ENCODE data around the gene KLRF1. TPM values are rescaled to one million over a fixed set of nuclear protein-coding genes. Genes with fewer than 3 reads are reported as not detected.

Gene KLRF1
- polyA plus RNA-seq, 1 donor: 0.78 TPM

GRCh38 chr12:9809338-9809737 is 17.9 kb upstream of the KLRF1 start:
- DNase-seq: no peak

DNA sequence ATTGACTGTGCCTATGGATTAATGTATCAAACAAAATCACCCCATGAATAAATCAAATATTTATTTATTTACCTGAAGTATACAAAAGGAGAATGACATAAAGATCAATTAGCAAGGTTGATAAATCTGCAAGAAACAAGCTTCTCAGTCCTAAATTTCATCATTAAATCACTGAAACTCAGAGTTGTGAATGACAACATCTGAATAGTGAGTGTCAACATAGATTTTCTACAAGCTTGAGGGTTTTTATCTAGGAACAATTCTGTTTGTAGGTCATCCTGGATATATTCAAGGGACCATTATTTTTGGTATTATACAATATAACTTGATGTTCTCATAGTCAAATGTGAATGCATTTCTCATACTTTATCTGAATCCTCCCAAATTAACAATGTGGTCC is 17.4 kb upstream of the KLRF1 start:
- DNase-seq: no peak

DNA sequence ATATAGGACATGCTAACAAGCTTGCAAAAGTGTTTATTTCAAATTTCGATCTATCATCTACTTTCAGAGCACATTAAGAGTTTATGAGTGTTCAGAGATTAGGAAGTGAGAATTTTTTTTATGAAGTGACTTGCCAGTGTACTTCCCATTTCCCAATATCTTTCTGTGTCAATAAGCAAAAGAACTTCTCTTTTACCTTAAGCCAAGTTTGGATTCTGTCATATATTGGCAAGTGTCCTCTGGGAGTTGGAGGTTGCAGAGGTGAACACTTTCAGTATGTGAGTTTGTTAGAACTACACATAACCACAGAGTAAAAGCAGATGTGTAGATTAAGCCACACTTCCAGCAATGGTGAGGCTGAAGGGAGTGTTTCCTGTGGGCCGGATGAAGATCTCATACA is 16.6 kb upstream of the KLRF1 start:
- DNase-seq: no peak

DNA sequence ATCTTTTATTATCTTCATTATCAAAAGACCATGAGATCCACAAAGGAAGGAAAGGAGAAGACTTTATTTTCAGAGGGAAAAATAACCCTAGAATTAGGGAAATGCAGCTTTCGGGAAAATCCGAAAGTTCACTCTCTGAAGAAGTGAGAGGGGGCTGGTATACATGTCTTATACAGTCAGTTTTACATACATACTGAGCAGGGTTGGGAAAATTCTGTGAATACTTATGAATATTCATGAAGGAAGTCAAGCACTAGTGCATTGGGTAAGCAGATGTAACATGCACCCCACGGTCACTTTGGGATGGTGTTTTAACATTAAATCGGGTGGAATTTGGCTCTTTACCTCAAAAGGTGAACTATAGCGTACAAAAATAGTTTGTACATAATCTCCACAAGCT is 15.7 kb upstream of the KLRF1 start:
- DNase-seq: no peak

DNA sequence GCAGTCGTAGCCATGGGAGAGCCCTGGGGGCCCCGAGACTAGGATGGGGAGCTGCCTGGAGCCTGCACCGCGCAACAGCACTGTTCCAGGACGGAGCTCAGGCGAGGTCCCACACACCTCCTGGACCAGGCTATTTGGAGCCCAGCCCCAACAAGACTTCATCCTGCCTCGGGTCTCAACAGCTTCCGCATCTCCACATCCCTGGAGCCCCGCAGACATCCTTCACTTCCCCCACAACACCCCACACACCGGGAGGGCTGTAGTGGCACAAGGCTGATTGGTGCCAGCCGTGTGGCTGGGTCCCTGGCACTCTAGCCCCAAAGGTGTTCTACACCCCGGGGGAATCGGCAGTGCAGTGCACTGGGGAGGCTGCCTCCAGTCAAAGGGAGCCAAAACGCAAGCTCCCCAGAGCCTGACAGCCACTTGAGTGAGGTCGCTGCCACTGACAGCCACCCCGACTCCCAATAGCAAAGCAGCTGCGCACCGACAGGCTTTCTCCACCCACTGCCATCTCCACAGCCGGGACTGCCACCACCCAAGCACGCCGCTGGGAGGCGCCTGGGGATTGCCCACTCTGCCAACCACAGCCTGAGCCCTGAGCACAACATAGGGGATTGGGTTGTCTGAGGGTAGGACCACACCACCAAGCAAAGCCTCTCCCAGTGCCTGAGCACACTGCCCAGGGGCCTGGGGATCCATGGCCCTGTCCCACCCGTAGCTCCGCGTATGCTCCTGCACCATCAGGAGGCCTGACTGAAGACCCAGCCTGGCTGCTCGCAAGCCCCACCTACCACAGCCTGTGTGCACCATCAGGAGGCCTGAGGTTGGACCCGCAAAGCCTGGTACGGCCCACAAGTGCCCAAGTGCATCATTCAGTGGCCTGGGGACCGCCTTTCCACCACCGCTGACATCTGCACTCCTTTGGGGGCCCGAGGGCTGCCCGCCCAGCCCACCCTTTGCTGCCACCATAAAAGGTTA is 13.2 kb upstream of the KLRF1 start:
- no peak for DNase-seq

- DNase-seq: no peak
These were observed 6.9 kb upstream of the KLRF1 start for GRCh38 chr12:9820281-9820930.

DNA sequence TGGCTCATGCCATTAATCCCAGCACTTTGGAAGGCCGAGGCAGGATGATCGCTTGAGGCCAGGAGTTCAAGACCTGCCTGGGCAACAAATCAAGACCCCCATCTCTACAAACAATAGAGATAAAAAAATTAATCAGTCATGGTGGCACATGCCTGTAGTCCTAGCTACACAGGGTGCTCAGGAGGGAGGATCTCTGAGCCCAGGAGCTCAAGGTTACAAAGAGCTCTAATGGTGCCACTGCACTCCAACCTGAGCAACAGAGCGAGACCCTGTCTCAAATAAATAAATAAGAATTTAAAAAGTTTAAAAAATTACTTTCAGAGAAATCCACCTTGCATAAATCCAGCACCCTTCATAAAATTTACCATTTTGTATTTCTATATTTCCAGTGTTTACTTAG is 2.2 kb downstream of the KLRF1 start:
- no peak for DNase-seq

- DNase-seq: no peak
These were observed 2.7 kb downstream of the KLRF1 start for GRCh38 chr12:9829982-9830381.

GRCh38 chr12:9831720-9832119 is 4.4 kb downstream of the KLRF1 start:
- no peak for DNase-seq

DNA sequence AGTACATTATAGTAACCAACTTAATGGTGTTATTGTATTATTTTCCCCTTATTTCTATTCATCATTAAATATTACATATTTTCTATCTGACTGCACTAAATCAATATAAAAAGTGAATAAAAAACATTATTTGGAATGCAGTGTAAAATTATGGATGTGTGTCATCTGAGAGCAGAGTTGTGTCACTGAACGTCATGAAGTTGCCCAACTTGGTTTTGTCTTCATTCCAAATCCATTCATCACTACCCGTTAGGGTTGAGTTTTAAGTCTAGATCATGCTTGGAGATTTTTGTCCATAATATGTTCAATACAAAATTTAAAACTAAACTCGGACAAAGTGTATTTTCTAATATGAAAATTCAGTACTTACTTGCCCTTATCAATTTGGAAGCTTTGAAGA is 16.1 kb downstream of the KLRF1 start:
- no peak for DNase-seq

DNA sequence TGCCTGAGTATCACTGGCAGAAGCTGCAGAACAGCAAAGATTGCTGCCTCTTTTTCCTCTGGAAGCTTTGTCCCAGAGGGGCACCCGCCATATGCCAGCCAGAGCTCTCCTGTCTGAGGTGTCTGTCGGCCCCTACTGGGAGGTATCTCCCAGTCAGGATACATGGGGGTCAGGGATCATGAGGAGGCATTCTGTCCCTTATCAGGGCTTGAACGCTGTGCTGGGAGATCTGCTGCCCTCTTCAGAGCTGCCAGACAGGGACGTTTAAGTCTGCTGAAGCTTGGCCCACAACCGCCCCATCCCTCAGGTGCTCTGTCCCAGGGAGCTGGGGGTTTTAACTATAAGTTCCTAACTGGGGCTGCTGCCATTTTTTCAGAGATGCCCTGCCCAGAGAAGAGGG is 21.6 kb downstream of the KLRF1 start:
- no peak for DNase-seq

DNA sequence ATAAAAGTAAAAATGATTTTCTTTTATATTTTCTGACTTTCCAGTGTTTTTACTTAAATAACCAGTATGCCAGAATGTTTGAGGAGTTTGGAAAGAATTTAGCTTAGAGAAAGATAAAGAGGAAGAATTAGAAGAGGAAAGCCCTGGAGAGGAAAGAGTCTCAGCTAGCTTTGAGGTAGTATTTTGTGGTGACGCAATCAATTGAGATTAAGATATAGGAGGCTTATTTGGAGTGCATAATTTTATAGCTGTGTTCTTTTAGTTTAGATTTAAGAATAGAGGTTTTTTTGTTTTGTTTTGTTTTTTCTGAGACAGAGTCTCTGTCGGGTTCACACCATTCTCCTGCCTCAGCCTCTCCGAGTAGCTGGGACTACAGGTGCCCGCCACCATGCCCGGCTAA is 23.8 kb downstream of the KLRF1 start:
- no peak for DNase-seq

GRCh38 chr12:9851927-9852326 is 24.6 kb downstream of the KLRF1 start:
- no peak for DNase-seq

DNA sequence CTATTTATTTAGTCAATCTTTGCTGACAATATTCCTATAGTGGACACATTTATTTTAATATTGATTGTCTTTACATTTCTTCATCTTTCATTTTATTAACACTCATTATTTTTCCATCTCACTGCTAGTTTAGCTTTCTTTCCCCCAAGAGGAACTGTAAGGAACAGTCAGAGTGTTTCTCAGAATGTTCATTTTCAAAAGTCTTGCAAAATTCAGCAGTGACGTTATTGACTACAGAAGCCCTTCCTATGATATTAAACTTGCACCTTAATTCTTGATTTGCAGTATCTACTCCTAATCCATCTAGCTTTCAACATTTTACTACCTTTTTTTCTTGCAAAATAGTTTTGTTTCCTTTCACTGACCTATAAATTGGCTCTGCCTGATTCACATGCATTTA is 28.9 kb downstream of the KLRF1 start:
- no peak for DNase-seq

GRCh38 chr12:9856894-9857293 is 29.6 kb downstream of the KLRF1 start:
- DNase-seq: no peak

GRCh38 chr12:9858135-9858534 is 30.9 kb downstream of the KLRF1 start:
- DNase-seq: no peak

- no peak for DNase-seq
These were observed 37.8 kb downstream of the KLRF1 start for GRCh38 chr12:9864913-9865675.

DNA sequence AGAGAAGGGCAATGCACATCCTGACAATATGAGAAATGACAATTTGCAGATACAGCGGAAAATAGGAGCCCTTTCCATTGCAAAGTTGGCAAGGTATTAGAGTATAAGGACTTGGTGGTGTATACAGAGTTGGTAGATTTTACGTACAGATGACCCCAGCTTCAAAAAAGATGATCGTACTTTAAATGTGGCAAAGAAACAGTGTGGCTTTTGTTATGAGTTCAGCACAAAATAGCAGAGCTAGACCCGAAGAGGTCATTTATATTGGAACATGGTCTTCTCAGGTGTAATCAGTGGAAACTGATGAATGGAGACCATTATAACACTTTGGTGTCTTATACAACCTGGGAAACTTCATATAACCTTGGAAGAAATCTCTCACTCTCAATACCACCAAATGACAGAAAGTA is 39.6 kb downstream of the KLRF1 start:
- DNase-seq: no peak

DNA sequence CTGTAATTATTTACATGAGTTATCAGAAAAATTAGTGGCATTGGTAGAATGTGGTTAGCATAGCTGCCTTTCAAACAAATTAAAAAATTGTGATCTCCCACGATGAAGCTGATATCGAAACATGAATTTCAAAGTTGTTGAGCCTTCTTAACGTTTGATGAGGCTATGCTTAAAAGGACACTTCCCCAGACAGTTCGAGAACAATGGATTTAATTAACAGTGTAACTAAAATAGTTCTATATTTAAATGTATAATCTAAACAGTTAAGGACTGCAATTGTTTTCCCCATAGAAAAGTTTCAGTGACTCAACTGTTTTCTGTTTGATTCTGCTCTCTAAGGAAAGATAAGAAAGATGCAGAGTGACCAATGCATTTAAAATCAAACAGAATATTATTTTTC is 40.2 kb downstream of the KLRF1 start:
- DNase-seq: no peak

GRCh38 chr12:9868311-9868801 is 41.1 kb downstream of the KLRF1 start:
- no peak for DNase-seq

GRCh38 chr12:9868951-9869306 is 41.6 kb downstream of the KLRF1 start:
- no peak for DNase-seq

DNA sequence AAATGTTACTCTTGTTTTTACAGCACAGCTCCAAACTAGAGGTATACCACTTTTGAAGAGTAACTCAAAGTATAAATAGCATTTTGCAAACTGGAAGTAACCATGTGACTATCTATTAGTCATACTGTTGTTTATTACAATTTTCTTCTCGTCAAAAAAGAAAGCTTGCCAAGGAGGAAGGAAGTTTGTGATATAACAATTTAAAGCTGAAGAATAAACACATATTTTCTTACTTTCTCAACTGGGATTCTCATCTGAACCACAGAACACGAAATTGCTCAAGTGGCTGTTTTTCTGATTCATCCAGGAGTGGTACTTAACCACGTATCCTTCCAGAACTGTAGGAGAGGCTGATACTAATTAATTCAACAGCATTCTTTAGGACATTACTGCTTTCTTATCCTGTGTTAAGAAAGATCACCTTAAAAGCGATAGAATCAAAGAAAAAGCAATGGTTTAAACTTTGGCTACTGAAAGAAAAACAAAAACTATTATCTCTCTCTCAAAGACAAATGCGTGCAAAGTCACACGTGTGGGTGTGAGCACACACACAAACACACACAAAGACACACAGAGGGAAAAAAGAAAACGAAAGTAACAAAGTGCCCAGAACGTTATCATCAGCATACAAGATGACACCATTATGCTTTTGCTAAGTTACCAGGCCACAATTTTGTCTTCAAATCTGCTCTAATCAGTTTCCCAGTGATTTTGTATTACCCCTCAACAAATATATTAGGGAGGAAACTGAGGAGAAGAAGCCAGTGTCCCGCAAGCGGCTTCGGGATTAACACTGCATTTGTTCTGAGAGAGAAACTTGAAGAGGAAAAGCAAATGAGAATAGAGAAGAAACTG is 42.3 kb downstream of the KLRF1 start, which contains the start of gene CLEC2B:
Gene CLEC2B (minus strand): TSS at position 48 of the 855 bp plus-strand sequence.
- no peak for DNase-seq

Measured in left kidney (tissue), 2 donors.